Measurements from ENCODE around the gene KCNA2. TPM values are rescaled to one million over a fixed set of nuclear protein-coding genes. Genes with fewer than 3 reads are reported as not detected.

Gene KCNA2
- polyA plus RNA-seq, 1 of the 3 experiments (the other 2 are of a cell fraction), result not detected

DNA sequence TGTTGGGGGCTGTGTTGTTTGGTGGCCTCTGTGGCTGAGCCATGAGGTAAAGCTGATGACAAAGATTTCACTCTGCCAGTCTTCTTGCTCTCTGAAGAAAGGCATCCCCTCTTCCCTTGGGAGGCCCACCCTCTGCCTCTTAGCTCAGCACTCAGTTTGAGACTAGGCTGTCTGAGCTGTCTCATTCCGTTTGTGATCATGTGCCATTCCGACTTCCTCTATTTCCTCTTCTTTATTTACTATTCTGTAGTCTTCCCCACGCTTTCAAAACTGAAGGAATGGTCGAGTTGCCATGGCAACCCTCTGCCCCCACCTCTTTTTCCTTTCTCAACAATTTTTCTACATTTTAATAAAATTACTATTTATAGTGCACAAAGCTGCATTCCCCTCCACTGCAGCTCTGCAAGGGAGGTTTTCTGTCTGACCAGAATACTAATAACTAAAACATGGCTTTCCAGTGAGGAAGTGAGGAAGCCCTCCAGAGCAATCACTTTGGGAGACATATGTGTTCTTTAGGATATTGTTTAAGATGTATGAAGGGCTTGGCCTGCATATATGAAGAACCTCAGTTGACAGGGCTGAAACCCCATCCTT is 37.8 kb upstream of the KCNA2 start:
- H3K4me3 ChIP-seq (ENCODE audit: low read depth in 2 of 2, low read length in 1 of 2), result no peak overlapping the region
- H3K4me2 ChIP-seq, result no peak overlapping the region
- POLR2A ChIA-PET, result no interaction called here
- H3K36me3 ChIP-seq (replicated peaks in 1 of 2; ENCODE audit: control insufficient read depth in 1 of 2, insufficient read depth in 2 of 2, low read length in 1 of 2), result no peaks in the 10 kb centered on the region
- no peak for DNase-seq
- no peaks in the 10 kb centered on the region for H3K27me3 ChIP-seq (ENCODE audit: insufficient read depth)
- no peaks in the 10 kb centered on the region for H3K79me2 ChIP-seq (ENCODE audit: insufficient read depth)
- no peaks in the 10 kb centered on the region for H3K9me2 ChIP-seq
- H3K27ac ChIP-seq (ENCODE audit: low read depth in 2 of 2, low read length in 1 of 2), result no peak overlapping the region
- no peaks in the 10 kb centered on the region for H3K9me3 ChIP-seq
- WGBS (ENCODE audit: low lambda C conversion rate), result 17% methylated on average over 4 of the region's 4 CpGs
- no peak overlapping the region for H3K9ac ChIP-seq
- H2AFZ ChIP-seq (ENCODE audit: low read depth), result no peak overlapping the region
- peaks cover 0 to 23% of the 10 kb centered on the region in 2 experiments; a peak in 1 of 4 replicates for H3K4me1 ChIP-seq (ENCODE audit: control insufficient read depth in 1 of 2, insufficient read depth in 2 of 2, low read depth in 1 of 2, low read length in 1 of 2)
- no peak for TF ChIP-seq MEF2A (IDR thresholded peaks at IDR 0.05; ENCODE audit: borderline replicate concordance, low read depth)
- TF ChIP-seq, protein P1, sequence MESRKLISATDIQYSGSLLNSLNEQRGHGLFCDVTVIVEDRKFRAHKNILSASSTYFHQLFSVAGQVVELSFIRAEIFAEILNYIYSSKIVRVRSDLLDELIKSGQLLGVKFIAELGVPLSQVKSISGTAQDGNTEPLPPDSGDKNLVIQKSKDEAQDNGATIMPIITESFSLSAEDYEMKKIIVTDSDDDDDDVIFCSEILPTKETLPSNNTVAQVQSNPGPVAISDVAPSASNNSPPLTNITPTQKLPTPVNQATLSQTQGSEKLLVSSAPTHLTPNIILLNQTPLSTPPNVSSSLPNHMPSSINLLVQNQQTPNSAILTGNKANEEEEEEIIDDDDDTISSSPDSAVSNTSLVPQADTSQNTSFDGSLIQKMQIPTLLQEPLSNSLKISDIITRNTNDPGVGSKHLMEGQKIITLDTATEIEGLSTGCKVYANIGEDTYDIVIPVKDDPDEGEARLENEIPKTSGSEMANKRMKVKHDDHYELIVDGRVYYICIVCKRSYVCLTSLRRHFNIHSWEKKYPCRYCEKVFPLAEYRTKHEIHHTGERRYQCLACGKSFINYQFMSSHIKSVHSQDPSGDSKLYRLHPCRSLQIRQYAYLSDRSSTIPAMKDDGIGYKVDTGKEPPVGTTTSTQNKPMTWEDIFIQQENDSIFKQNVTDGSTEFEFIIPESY (IDR thresholded peaks at IDR 0.05; ENCODE audit: borderline replicate concordance, low read depth), result no peak
- TF ChIP-seq TAF1 (IDR thresholded peaks at IDR 0.05; ENCODE audit: borderline replicate concordance, low read depth, low read length), result no peak
- no peak for TF ChIP-seq GATA2 (CRISPR knock-in tag; IDR thresholded peaks at IDR 0.05)
- TF ChIP-seq MXI1 (IDR thresholded peaks at IDR 0.05; ENCODE audit: low read depth, low read length), result no peak
- TF ChIP-seq EP300 (IDR thresholded peaks at IDR 0.05; ENCODE audit: borderline replicate concordance in 1 of 2, low read depth in 1 of 2, low read length in 1 of 2), result no peak
- TF ChIP-seq SMC3 (IDR thresholded peaks at IDR 0.05; ENCODE audit: low read depth, low read length), result no peak
- TF ChIP-seq, protein P2, sequence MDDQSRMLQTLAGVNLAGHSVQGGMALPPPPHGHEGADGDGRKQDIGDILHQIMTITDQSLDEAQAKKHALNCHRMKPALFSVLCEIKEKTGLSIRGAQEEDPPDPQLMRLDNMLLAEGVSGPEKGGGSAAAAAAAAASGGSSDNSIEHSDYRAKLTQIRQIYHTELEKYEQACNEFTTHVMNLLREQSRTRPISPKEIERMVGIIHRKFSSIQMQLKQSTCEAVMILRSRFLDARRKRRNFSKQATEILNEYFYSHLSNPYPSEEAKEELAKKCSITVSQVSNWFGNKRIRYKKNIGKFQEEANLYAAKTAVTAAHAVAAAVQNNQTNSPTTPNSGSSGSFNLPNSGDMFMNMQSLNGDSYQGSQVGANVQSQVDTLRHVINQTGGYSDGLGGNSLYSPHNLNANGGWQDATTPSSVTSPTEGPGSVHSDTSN (IDR thresholded peaks at IDR 0.05), result no peak
- TF ChIP-seq, protein P3, sequence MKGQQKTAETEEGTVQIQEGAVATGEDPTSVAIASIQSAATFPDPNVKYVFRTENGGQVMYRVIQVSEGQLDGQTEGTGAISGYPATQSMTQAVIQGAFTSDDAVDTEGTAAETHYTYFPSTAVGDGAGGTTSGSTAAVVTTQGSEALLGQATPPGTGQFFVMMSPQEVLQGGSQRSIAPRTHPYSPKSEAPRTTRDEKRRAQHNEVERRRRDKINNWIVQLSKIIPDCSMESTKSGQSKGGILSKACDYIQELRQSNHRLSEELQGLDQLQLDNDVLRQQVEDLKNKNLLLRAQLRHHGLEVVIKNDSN (IDR thresholded peaks at IDR 0.05; ENCODE audit: borderline replicate concordance, low read depth), result no peak
- no peak for TF ChIP-seq FOXM1 (IDR thresholded peaks at IDR 0.05; ENCODE audit: low read depth)
- TF ChIP-seq, protein P4, sequence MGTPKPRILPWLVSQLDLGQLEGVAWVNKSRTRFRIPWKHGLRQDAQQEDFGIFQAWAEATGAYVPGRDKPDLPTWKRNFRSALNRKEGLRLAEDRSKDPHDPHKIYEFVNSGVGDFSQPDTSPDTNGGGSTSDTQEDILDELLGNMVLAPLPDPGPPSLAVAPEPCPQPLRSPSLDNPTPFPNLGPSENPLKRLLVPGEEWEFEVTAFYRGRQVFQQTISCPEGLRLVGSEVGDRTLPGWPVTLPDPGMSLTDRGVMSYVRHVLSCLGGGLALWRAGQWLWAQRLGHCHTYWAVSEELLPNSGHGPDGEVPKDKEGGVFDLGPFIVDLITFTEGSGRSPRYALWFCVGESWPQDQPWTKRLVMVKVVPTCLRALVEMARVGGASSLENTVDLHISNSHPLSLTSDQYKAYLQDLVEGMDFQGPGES (IDR thresholded peaks at IDR 0.05; ENCODE audit: low read depth, low read length), result no peak
- TF ChIP-seq EZH2phosphoT487 (IDR thresholded peaks at IDR 0.05; ENCODE audit: borderline replicate concordance, low read depth), result no peak
- TF ChIP-seq ELF1 (IDR thresholded peaks at IDR 0.05), result no peak
- no peak for TF ChIP-seq RAD21 (IDR thresholded peaks at IDR 0.05; ENCODE audit: low read length)
- TF ChIP-seq NRF1 (IDR thresholded peaks at IDR 0.05; ENCODE audit: low read depth, low read length), result no peak
- TF ChIP-seq POLR2AphosphoS5 (IDR thresholded peaks at IDR 0.05; ENCODE audit: low read depth, low read length), result no peak
- TF ChIP-seq RXRA (IDR thresholded peaks at IDR 0.05; ENCODE audit: borderline replicate concordance, low read depth), result no peak
- no peak for TF ChIP-seq RCOR1 (IDR thresholded peaks at IDR 0.05; ENCODE audit: low read length)
- no peak for TF ChIP-seq FOXJ3 (CRISPR knock-in tag; IDR thresholded peaks at IDR 0.05)
- no peak for TF ChIP-seq TCF12 (IDR thresholded peaks at IDR 0.05)
- no peaks in the 10 kb centered on the region for H3F3A ChIP-seq (replicated peaks; ENCODE audit: insufficient read depth)
- H4K20me1 ChIP-seq (ENCODE audit: insufficient read depth), result no peaks in the 10 kb centered on the region
- CTCF ChIA-PET, result interaction anchor here (0.7 to 22.5 kb wide), 8 partner anchors 10 to 148 kb away, joined by 4 to 197 read pairs (median 6); no protein-coding TSS in a partner anchor

All from SK-N-SH (cell line).